ENCODE measurements around the gene FOXO6.

FOXO6 gene

DNA sequence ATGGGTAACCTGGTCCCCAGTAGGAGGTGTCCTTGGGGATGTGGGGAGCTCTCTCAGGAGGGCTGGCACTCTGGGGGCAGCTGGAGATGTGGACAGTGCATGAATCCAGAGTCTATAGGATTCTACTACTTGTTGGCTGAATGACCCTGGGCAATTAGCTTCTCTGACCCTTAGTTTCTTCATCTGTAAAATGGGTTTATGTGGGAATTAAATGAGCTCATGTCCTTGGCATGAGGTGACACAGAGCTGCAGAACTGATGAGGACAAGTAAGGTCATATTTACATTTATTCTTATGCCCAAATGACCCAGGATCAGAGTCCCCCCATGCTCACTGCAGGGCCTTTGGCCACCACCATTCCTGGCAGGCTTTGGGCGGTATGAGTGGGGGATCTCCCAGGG lies 29.3 kb downstream of the FOXO6 start:
- H3K27me3 ChIP-seq (ENCODE audit: low read depth, low read length) = no peaks in the 10 kb centered on the region; the same call in 1 of the 2 replicates
- H3K4me2 ChIP-seq (ENCODE audit: low read length) = no peak overlapping the region
- no peaks in the 10 kb centered on the region for H3K9me3 ChIP-seq (ENCODE audit: insufficient read depth, low read length)
- H3K4me3 ChIP-seq (ENCODE audit: low read length) = no peak overlapping the region
- H4K20me1 ChIP-seq (ENCODE audit: insufficient read depth, low read length) = no peaks in the 10 kb centered on the region
- H3K9ac ChIP-seq (ENCODE audit: low read length) = no peak overlapping the region
- H2AFZ ChIP-seq (ENCODE audit: low read depth, low read length) = no peak overlapping the region
- H3K27ac ChIP-seq (ENCODE audit: low read length) = no peak overlapping the region
- H3K4me1 ChIP-seq (ENCODE audit: low read length) = no peaks in the 10 kb centered on the region
- TF ChIP-seq EZH2phosphoT487 (IDR thresholded peaks at IDR 0.05; ENCODE audit: low read depth) (no peak), CTCF (IDR thresholded peaks at IDR 0.05; ENCODE audit: low read depth, low read length) (no peak)
- no peaks in the 10 kb centered on the region for H3K36me3 ChIP-seq (replicated peaks; ENCODE audit: low read depth, low read length)
- H3K79me2 ChIP-seq (ENCODE audit: low read length) = no peaks in the 10 kb centered on the region

- no peak overlapping the region for H3K4me2 ChIP-seq (ENCODE audit: low read length)
- H3K36me3 ChIP-seq (replicated peaks; ENCODE audit: low read depth, low read length) = no peaks in the 10 kb centered on the region
- no peaks in the 10 kb centered on the region for H3K79me2 ChIP-seq (ENCODE audit: low read length)
- H3K9ac ChIP-seq (ENCODE audit: low read length) = no peak overlapping the region
- H2AFZ ChIP-seq (ENCODE audit: low read depth, low read length) = no peak overlapping the region
- no peak overlapping the region for H3K4me3 ChIP-seq (ENCODE audit: low read length)
- no peak for TF ChIP-seq EZH2phosphoT487 (IDR thresholded peaks at IDR 0.05; ENCODE audit: low read depth)
- no peak overlapping the region for H3K27ac ChIP-seq (ENCODE audit: low read length)
- no peaks in the 10 kb centered on the region for H4K20me1 ChIP-seq (ENCODE audit: insufficient read depth, low read length)
- H3K9me3 ChIP-seq (ENCODE audit: insufficient read depth, low read length) = no peaks in the 10 kb centered on the region
- H3K4me1 ChIP-seq (ENCODE audit: low read length) = no peaks in the 10 kb centered on the region
- no peaks in the 10 kb centered on the region; the same call in 1 of the 2 replicates for H3K27me3 ChIP-seq (ENCODE audit: low read depth, low read length)
Observed at GRCh38 chr1:41391834-41392527, 30.7 kb downstream of the FOXO6 start.

- no peak overlapping the region for H3K9ac ChIP-seq (ENCODE audit: low read length)
- no peaks in the 10 kb centered on the region for H3K9me3 ChIP-seq (ENCODE audit: insufficient read depth, low read length)
- H3K79me2 ChIP-seq (ENCODE audit: low read length) = no peaks in the 10 kb centered on the region
Observed at GRCh38 chr1:41392528-41392924, 31.3 kb downstream of the FOXO6 start.

GRCh38 chr1:41393716-41394368 lies 32.6 kb downstream of the FOXO6 start:
- Histone ChIP-seq H3K4me1 (ENCODE audit: low read length) (no peaks in the 10 kb centered on the region), H2AFZ (ENCODE audit: low read depth, low read length) (no peak overlapping the region), H3K36me3 (replicated peaks; ENCODE audit: low read depth, low read length) (no peaks in the 10 kb centered on the region), H3K4me2 (ENCODE audit: low read length) (no peak overlapping the region), H3K9me3 (ENCODE audit: insufficient read depth, low read length) (no peaks in the 10 kb centered on the region), H4K20me1 (ENCODE audit: insufficient read depth, low read length) (no peaks in the 10 kb centered on the region), H3K79me2 (ENCODE audit: low read length) (no peaks in the 10 kb centered on the region), H3K27ac (ENCODE audit: low read length) (no peak overlapping the region), H3K27me3 (ENCODE audit: low read depth, low read length) (no peaks in the 10 kb centered on the region), H3K9ac (ENCODE audit: low read length) (no peak overlapping the region), H3K4me3 (ENCODE audit: low read length) (no peak overlapping the region)
- TF ChIP-seq EZH2phosphoT487 (IDR thresholded peaks at IDR 0.05; ENCODE audit: low read depth) (no peak), CTCF (IDR thresholded peaks at IDR 0.05; ENCODE audit: low read depth, low read length) (no peak)

More at GRCh38 chr1:41392528-41392924, 31.3 kb downstream of the FOXO6 start:
- H4K20me1 ChIP-seq (ENCODE audit: insufficient read depth, low read length) = no peaks in the 10 kb centered on the region
- H3K4me1 ChIP-seq (ENCODE audit: low read length) = no peaks in the 10 kb centered on the region
- H3K36me3 ChIP-seq (replicated peaks; ENCODE audit: low read depth, low read length) = no peaks in the 10 kb centered on the region
- H3K4me2 ChIP-seq (ENCODE audit: low read length) = no peak overlapping the region
- no peak overlapping the region for H2AFZ ChIP-seq (ENCODE audit: low read depth, low read length)
- no peak for TF ChIP-seq CTCF (IDR thresholded peaks at IDR 0.05; ENCODE audit: low read depth, low read length)
- TF ChIP-seq EZH2phosphoT487 (IDR thresholded peaks at IDR 0.05; ENCODE audit: low read depth) = no peak
- H3K27me3 ChIP-seq (ENCODE audit: low read depth, low read length) = no peaks in the 10 kb centered on the region
- no peak overlapping the region for H3K4me3 ChIP-seq (ENCODE audit: low read length)
- H3K27ac ChIP-seq (ENCODE audit: low read length) = no peak overlapping the region
